ENCODE data around the gene BNC2. TPM values are rescaled to one million over a fixed set of nuclear protein-coding genes. Genes with fewer than 3 reads are reported as not detected.

BNC2 gene
- total RNA-seq, 1 experiment from 2014 or later = not detected

- no peak for DNase-seq
- no peak for TF ChIP-seq CTCF (IDR thresholded peaks at IDR 0.05; ENCODE audit: unreplicated experiment)
- CTCF ChIA-PET = no interaction called here
- Mint-ChIP-seq H3K27ac (ENCODE audit: unreplicated experiment) (no peak overlapping the region), H3K27me3 (ENCODE audit: unreplicated experiment) (peaks cover 10% of the 10 kb centered on the region), H3K4me1 (ENCODE audit: low read depth, unreplicated experiment) (no peaks in the 10 kb centered on the region), H3K9me3 (ENCODE audit: low read depth, unreplicated experiment) (no peaks in the 10 kb centered on the region), H3K4me3 (ENCODE audit: low read depth, unreplicated experiment) (no peak overlapping the region), H3K36me3 (ENCODE audit: insufficient read depth, unreplicated experiment) (no peaks in the 10 kb centered on the region)
- intact Hi-C loops (cut with micrococcal nuclease; ENCODE audit: unreplicated experiment) = no loop called here
- no TSS peak for BruUV-seq (replicated peaks)
Observed at GRCh38 chr9:16753256-16753655, 117.2 kb downstream of the BNC2 start.

DNA sequence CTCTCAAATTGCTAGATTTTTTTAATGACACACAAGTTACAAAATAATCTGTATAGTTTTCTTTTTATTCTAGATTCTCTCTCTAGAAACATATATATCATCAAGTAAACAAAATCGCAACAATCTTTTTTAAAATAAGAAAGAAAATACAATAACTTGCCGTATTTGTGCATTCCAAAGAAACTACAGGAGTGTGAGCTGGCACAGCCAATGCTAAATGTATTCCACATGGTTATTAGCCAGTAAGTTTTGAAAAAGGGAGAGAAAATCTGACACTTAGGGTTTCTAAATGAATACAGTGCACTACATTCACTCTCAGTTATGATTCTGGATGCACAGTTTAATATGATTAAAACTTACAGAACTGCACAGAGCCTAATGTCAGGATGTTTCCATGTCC lies 117.9 kb downstream of the BNC2 start:
- Mint-ChIP-seq H3K4me1 (ENCODE audit: low read depth, unreplicated experiment) (no peaks in the 10 kb centered on the region), H3K4me3 (ENCODE audit: low read depth, unreplicated experiment) (no peak overlapping the region), H3K27me3 (ENCODE audit: unreplicated experiment) (peaks cover 10% of the 10 kb centered on the region), H3K36me3 (ENCODE audit: insufficient read depth, unreplicated experiment) (no peaks in the 10 kb centered on the region), H3K27ac (ENCODE audit: unreplicated experiment) (no peak overlapping the region), H3K9me3 (ENCODE audit: low read depth, unreplicated experiment) (no peaks in the 10 kb centered on the region)
- no TSS peak for BruUV-seq (replicated peaks)
- intact Hi-C loops (cut with micrococcal nuclease; ENCODE audit: unreplicated experiment) = no loop called here
- TF ChIP-seq CTCF (IDR thresholded peaks at IDR 0.05; ENCODE audit: unreplicated experiment) = no peak
- DNase-seq = no peak
- CTCF ChIA-PET = no interaction called here

DNA sequence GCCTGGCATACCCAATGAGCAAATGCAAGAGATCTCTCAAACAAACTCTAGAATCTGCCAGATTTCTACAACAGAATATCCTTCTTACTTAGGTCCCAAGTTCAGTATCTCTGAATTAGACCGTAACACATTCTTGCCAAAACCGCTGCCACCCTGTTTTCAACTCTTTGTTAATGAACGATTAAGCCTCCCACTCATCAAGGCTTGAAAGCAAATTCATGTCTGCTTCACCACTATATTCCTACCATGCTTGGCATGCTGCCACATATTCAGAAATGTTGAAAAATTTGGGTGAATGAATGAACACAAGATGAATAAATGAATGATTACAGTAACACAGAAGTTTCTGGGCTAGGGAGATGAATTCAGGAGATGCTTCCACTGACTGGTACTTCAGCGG lies 119.9 kb downstream of the BNC2 start:
- H3K4me3 Mint-ChIP-seq (ENCODE audit: low read depth, unreplicated experiment) = no peak overlapping the region

GRCh38 chr9:16745359-16745758 lies 125.1 kb downstream of the BNC2 start:
- BruUV-seq (replicated peaks) = no TSS peak
- no peaks in the 10 kb centered on the region for H3K4me1 Mint-ChIP-seq (ENCODE audit: low read depth, unreplicated experiment)
- no peaks in the 10 kb centered on the region for H3K36me3 Mint-ChIP-seq (ENCODE audit: insufficient read depth, unreplicated experiment)
- H3K4me3 Mint-ChIP-seq (ENCODE audit: low read depth, unreplicated experiment) = no peak overlapping the region
- H3K9me3 Mint-ChIP-seq (ENCODE audit: low read depth, unreplicated experiment) = no peaks in the 10 kb centered on the region
- peaks cover 7% of the 10 kb centered on the region for H3K27me3 Mint-ChIP-seq (ENCODE audit: unreplicated experiment)
- CTCF ChIA-PET = no interaction called here
- TF ChIP-seq CTCF (IDR thresholded peaks at IDR 0.05; ENCODE audit: unreplicated experiment) = no peak
- no peak for DNase-seq
- no peak overlapping the region for H3K27ac Mint-ChIP-seq (ENCODE audit: unreplicated experiment)
- intact Hi-C loops (cut with micrococcal nuclease; ENCODE audit: unreplicated experiment) = no loop called here

More for the DNA sequence above, 119.9 kb downstream of the BNC2 start:
- no TSS peak for BruUV-seq (replicated peaks)
- Mint-ChIP-seq H3K36me3 (ENCODE audit: insufficient read depth, unreplicated experiment) (no peaks in the 10 kb centered on the region), H3K27ac (ENCODE audit: unreplicated experiment) (no peak overlapping the region), H3K4me1 (ENCODE audit: low read depth, unreplicated experiment) (no peaks in the 10 kb centered on the region), H3K9me3 (ENCODE audit: low read depth, unreplicated experiment) (no peaks in the 10 kb centered on the region), H3K27me3 (ENCODE audit: unreplicated experiment) (peaks cover 3% of the 10 kb centered on the region)
- intact Hi-C loops (cut with micrococcal nuclease; ENCODE audit: unreplicated experiment) = no loop called here
- no peak for DNase-seq
- TF ChIP-seq CTCF (IDR thresholded peaks at IDR 0.05; ENCODE audit: unreplicated experiment) = no peak
- CTCF ChIA-PET = no interaction called here

- Mint-ChIP-seq H3K27ac (ENCODE audit: unreplicated experiment) (no peak overlapping the region), H3K27me3 (ENCODE audit: unreplicated experiment) (peaks cover 17% of the 10 kb centered on the region), H3K4me1 (ENCODE audit: low read depth, unreplicated experiment) (no peaks in the 10 kb centered on the region), H3K36me3 (ENCODE audit: insufficient read depth, unreplicated experiment) (no peaks in the 10 kb centered on the region), H3K9me3 (ENCODE audit: low read depth, unreplicated experiment) (no peaks in the 10 kb centered on the region), H3K4me3 (ENCODE audit: low read depth, unreplicated experiment) (no peak overlapping the region)
- no TSS peak for BruUV-seq (replicated peaks)
- no peak for DNase-seq
- CTCF ChIA-PET = no interaction called here
- intact Hi-C loops (cut with micrococcal nuclease; ENCODE audit: unreplicated experiment) = no loop called here
- no peak for TF ChIP-seq CTCF (IDR thresholded peaks at IDR 0.05; ENCODE audit: unreplicated experiment)
Observed at GRCh38 chr9:16744394-16744793, 126.1 kb downstream of the BNC2 start.

All from Calu3 (cell line).